ENCODE results near the gene MIX23.

MIX23 gene

GRCh38 chr3:122392868-122393844, 10.1 kb upstream of the MIX23 start:
- peak; percentile 71 to 85 (median 79) for DNase-seq

- no peak for DNase-seq
These were observed 8.8 kb upstream of the MIX23 start for GRCh38 chr3:122391681-122392446.

GRCh38 chr3:122390665-122391064, 7.6 kb upstream of the MIX23 start:
- DNase-seq, result no peak

- DNase-seq, result no peak
These were observed 6.9 kb upstream of the MIX23 start for GRCh38 chr3:122389892-122390291.

- DNase-seq, result no peak
These were observed 6.2 kb upstream of the MIX23 start for GRCh38 chr3:122389197-122389596.

- DNase-seq, result no peak
These were observed 4.7 kb upstream of the MIX23 start for GRCh38 chr3:122387709-122388108.

GRCh38 chr3:122383771-122384697, 1.0 kb upstream of the MIX23 start, which contains the start of gene FAM162A:
TSS of gene FAM162A (plus strand) at chr3:122384182. CDS start at chr3:122384266, 84 bp downstream.
- peak; percentile 94 to 98 (median 96) for DNase-seq

- no peak for DNase-seq
These were observed 5.1 kb downstream of the MIX23 start for GRCh38 chr3:122377975-122378374.

GRCh38 chr3:122374034-122374433, 9.0 kb downstream of the MIX23 start:
- DNase-seq, result no peak

GRCh38 chr3:122366379-122366749, 16.7 kb downstream of the MIX23 start:
- no peak for DNase-seq

GRCh38 chr3:122365582-122366378, 17.3 kb downstream of the MIX23 start:
- DNase-seq, result peak; percentile 49 to 80 (median 65)

- DNase-seq, result no peak
These were observed 18.0 kb downstream of the MIX23 start for GRCh38 chr3:122365073-122365472.

- peak in 2 of 3 donors; percentile 16 to 35 for DNase-seq
These were observed 18.5 kb downstream of the MIX23 start for GRCh38 chr3:122364490-122364889.

GRCh38 chr3:122362026-122362425, 21.0 kb downstream of the MIX23 start:
- no peak for DNase-seq

GRCh38 chr3:122358703-122359032, 24.4 kb downstream of the MIX23 start:
- no peak for DNase-seq

GRCh38 chr3:122357828-122358702, 25.0 kb downstream of the MIX23 start:
- no peak for DNase-seq

- DNase-seq, result peak; percentile 49 to 71 (median 66)
These were observed 26.6 kb downstream of the MIX23 start for GRCh38 chr3:122356402-122356801.

- DNase-seq, result no peak
These were observed 27.4 kb downstream of the MIX23 start for GRCh38 chr3:122355612-122356011.

- DNase-seq, result no peak
These were observed 29.1 kb downstream of the MIX23 start for GRCh38 chr3:122353893-122354401.

GRCh38 chr3:122353215-122353614, 29.8 kb downstream of the MIX23 start:
- no peak for DNase-seq

- DNase-seq, result no peak
These were observed 31.4 kb downstream of the MIX23 start for GRCh38 chr3:122351612-122352011.

Measured in suppressor macrophage treated with lipopolysaccharide for 1 hour (primary cell).